HEK293T (cell line): ENCODE results near the gene ORC2.
"Not testable (repeated sequence)": the region's sequence is repeated elsewhere in the genome, so short reads cannot be mapped to it uniquely, and the experiment has no call there.

ENCODE experiments used
- CTCF ChIA-PET: fragments of 350-600 bp; formaldehyde crosslinking; extraction: SDS; loops from one replicate; lab custom pipeline; 2021; ENCODE audit warnings: antibody characterized with exemption, inconsistent platforms; lab: Yijun Ruan, JAX
- POLR2A ChIA-PET: fragments of 350-600 bp; formaldehyde crosslinking; extraction: SDS; loops from one replicate; lab custom pipeline; 2020; ENCODE audit warnings: antibody characterized with exemption, inconsistent platforms; lab: Yijun Ruan, JAX
- DNase-seq: peaks from one replicate; pipeline ENCODE4 v3.0.0; 2012; ENCODE audit warnings: mixed read lengths; ENCODE audit errors: extremely low spot score
- ARNT ChIP-seq: fragments of 450-650 bp; IDR thresholded peaks from 2 replicates; pipeline ENCODE4 v1.6.1; 2017; ENCODE audit warnings: mild to moderate bottlenecking
- BHLHE40 ChIP-seq: fragments of 450-650 bp; IDR thresholded peaks from 2 replicates; pipeline ENCODE4 v1.6.1; 2016; ENCODE audit warnings: mild to moderate bottlenecking, moderate library complexity, borderline replicate concordance
- CTBP1 ChIP-seq: fragments of 450-650 bp; IDR thresholded peaks from 2 replicates; pipeline ENCODE4 v1.6.1; 2016; ENCODE audit warnings: borderline replicate concordance
- ELF4 ChIP-seq: fragments of 450-650 bp; IDR thresholded peaks from 2 replicates; pipeline ENCODE4 v1.6.1; 2017; ENCODE audit warnings: antibody characterized with exemption
- FOXA1 ChIP-seq: fragments of 450-650 bp; IDR thresholded peaks from 2 replicates; pipeline ENCODE4 v1.6.1; 2016; ENCODE audit warnings: mild to moderate bottlenecking
- FOXK2 ChIP-seq: fragments of 450-650 bp; IDR thresholded peaks from 2 replicates; pipeline ENCODE4 v1.6.1; 2016; ENCODE audit warnings: mild to moderate bottlenecking
- FOXM1 ChIP-seq: fragments of 450-650 bp; IDR thresholded peaks from 2 replicates; pipeline ENCODE4 v1.6.1; 2017; ENCODE audit warnings: mild to moderate bottlenecking, borderline replicate concordance
- HDGF ChIP-seq: fragments of 450-650 bp; IDR thresholded peaks from 2 replicates; pipeline ENCODE4 v1.6.1; 2017; ENCODE audit warnings: antibody characterized with exemption, borderline replicate concordance
- L3MBTL2 ChIP-seq: fragments of 450-650 bp; conservative IDR thresholded peaks from 2 replicates; pipeline ENCODE4 v1.6.1; 2016; ENCODE audit warnings: mild to moderate bottlenecking
- LEF1 ChIP-seq: fragments of 450-650 bp; IDR thresholded peaks from 2 replicates; pipeline ENCODE4 v1.6.1; 2017; ENCODE audit warnings: mild to moderate bottlenecking, borderline replicate concordance
- NFRKB ChIP-seq: fragments of 450-650 bp; IDR thresholded peaks from 2 replicates; pipeline ENCODE4 v1.6.1; 2016; ENCODE audit warnings: mild to moderate bottlenecking, moderate library complexity
- SP1 ChIP-seq: fragments of 450-650 bp; IDR thresholded peaks from 2 replicates; pipeline ENCODE4 v1.6.1; 2017
- SUZ12 ChIP-seq: fragments of 450-650 bp; IDR thresholded peaks from 2 replicates; pipeline ENCODE4 v1.6.1; 2016; ENCODE audit warnings: mild to moderate bottlenecking
- TARDBP ChIP-seq: fragments of 450-650 bp; IDR thresholded peaks from 2 replicates; pipeline ENCODE4 v1.6.1; 2016
- ZNF384 ChIP-seq: fragments of 450-650 bp; IDR thresholded peaks from 2 replicates; pipeline ENCODE4 v1.6.1; 2016
- TF ChIP-seq, protein P1 (sequence below): fragments of 450-650 bp; IDR thresholded peaks from 2 replicates; pipeline ENCODE4 v1.6.1; 2016

Gene ORC2

DNA sequence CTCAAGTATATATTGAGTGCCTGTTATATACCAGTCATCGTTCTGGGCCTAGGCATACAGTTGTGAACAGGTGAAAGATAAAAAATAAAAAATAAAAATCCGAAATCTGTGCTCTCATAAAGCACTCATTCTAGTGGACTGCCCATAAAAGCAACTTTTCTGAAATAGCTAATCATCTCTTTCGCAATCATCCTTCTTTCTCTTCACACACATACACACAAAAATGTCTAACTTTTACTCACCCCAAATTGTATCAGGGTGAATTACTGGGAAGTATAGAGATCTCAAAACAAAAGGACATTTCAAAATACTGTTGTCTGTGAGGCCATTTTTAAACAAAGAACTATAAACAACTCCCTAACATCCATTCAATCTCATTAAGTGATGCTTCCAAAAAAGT is 29.6 kb upstream of the ORC2 start:
- TF ChIP-seq TARDBP (no peak), BHLHE40 (no peak), CTBP1 (no peak), ELF4 (no peak), L3MBTL2 (no peak), FOXA1 (no peak), SUZ12 (no peak), SP1 (no peak), NFRKB (no peak), ARNT (no peak), HDGF (no peak), FOXM1 (no peak), ZNF384 (no peak), FOXK2 (no peak), LEF1 (no peak)
- TF ChIP-seq, protein P1, sequence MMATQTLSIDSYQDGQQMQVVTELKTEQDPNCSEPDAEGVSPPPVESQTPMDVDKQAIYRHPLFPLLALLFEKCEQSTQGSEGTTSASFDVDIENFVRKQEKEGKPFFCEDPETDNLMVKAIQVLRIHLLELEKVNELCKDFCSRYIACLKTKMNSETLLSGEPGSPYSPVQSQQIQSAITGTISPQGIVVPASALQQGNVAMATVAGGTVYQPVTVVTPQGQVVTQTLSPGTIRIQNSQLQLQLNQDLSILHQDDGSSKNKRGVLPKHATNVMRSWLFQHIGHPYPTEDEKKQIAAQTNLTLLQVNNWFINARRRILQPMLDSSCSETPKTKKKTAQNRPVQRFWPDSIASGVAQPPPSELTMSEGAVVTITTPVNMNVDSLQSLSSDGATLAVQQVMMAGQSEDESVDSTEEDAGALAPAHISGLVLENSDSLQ: no peak
- POLR2A ChIA-PET: no interaction called here
- DNase-seq: no peak
- CTCF ChIA-PET: no interaction called here

DNA sequence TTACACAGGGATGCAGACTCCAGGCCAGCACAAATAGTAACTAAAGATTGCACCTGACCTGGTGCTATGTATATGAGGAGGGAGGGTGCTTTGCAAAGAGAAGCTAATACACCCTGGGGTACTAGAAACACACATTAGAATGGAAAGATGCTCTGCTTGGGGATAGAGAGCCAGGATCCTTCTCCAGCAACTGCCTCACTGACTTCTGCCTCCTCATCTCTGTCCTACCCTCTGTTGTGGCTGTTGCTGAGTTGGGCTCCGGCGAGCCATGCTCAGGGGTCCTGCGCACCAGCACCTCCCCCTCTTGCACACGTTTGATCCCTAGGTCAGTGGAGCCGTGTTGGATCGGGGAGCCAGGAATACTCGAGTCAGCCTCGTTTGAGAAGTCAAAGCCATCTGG is 23.7 kb upstream of the ORC2 start:
- TF ChIP-seq, protein P1: no peak
- TF ChIP-seq TARDBP: no peak
- no peak for TF ChIP-seq ELF4
- no peak for TF ChIP-seq FOXM1
- no peak for TF ChIP-seq FOXK2
- no peak for TF ChIP-seq NFRKB
- no peak for TF ChIP-seq ARNT
- TF ChIP-seq FOXA1: no peak
- no peak for TF ChIP-seq BHLHE40
- ChIA-PET CTCF (no interaction called here), POLR2A (no interaction called here)
- DNase-seq: no peak

DNA sequence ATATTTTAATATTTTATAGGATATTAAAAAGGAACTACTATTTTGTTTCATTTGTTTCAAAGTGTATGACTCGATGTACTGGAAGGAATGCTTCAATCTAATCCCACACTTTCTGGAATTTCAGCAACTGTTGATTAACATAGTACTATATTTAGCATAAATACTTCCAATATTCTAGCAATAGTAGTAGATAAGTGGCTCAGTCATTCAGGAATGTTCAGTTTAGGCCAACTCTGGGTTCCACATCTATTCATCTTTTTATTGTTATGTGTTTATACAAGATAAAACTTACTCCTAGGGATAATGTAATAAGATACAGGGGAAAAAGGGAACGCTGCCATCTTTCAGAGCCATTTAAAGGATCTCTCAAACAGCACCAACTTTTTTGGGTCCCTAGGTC is 22.3 kb upstream of the ORC2 start:
- ChIA-PET CTCF (interaction anchor here (0.6 kb wide), 1 partner anchor 78 kb away, joined by 3 read pairs; no protein-coding TSS in a partner anchor), POLR2A (no interaction called here)
- no peak for DNase-seq
- TF ChIP-seq ARNT (no peak), ZNF384 (no peak), BHLHE40 (no peak), HDGF (no peak), FOXM1 (no peak), LEF1 (no peak), ELF4 (no peak), TARDBP (no peak), L3MBTL2 (no peak), CTBP1 (no peak), NFRKB (no peak), FOXA1 (no peak), SUZ12 (no peak), SP1 (no peak), FOXK2 (no peak)
- TF ChIP-seq, protein P1: no peak

DNA sequence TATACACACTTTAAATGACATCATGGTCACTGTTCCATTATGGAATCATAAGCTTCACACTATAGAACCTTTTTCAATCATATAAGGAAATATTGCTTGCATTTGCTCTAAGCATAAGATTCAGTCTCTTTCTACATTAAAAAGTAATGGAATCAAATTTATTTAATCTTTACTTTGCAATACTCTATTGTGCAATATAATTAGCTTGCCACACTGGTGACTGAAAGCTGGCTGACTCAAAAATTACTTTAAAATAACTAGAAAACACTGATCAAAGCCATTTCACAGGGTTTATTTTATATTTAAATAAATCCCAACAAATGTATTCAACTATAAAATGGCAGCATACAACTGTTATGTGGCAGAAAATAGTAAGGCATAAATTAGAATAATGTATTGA is 13.2 kb upstream of the ORC2 start:
- DNase-seq: no peak
- CTCF ChIA-PET: no interaction called here
- POLR2A ChIA-PET: interaction anchor here (1.2 to 1.4 kb wide), 2 partner anchors 10 to 11 kb away, joined by 3 to 5 read pairs; no protein-coding TSS in a partner anchor
- TF ChIP-seq, protein P1: no peak
- no peak for TF ChIP-seq SUZ12
- TF ChIP-seq FOXK2: no peak
- no peak for TF ChIP-seq CTBP1
- TF ChIP-seq ELF4: no peak
- TF ChIP-seq ARNT: no peak
- TF ChIP-seq SP1: no peak
- TF ChIP-seq TARDBP: no peak
- no peak for TF ChIP-seq HDGF
- TF ChIP-seq L3MBTL2: no peak
- no peak for TF ChIP-seq LEF1
- TF ChIP-seq BHLHE40: no peak
- no peak for TF ChIP-seq FOXM1
- TF ChIP-seq ZNF384: no peak
- TF ChIP-seq NFRKB: no peak
- no peak for TF ChIP-seq FOXA1

DNA sequence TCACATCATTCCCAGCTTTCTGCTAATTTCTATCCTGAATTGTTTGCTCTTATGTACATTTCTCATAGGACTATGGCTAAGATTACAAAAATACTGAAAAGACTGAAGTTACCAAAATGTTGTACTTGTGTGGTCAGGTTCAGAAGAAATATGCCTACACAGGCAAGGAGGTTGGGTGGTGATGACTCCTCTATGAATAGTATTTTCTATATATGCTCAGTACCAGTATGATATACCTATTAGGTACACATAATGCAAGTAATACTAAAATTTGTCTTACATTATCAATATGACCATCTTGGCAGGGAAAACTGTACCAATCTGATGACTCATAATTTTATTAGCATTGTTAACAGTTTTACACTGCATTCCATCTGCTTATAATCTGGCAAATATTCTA is 12.2 kb upstream of the ORC2 start:
- no peak for DNase-seq
- CTCF ChIA-PET: interaction anchor here (0.6 kb wide), 1 partner anchor 1661 kb away, joined by 3 read pairs; no protein-coding TSS in a partner anchor
- TF ChIP-seq TARDBP: no peak
- no peak for TF ChIP-seq ARNT
- TF ChIP-seq, protein P1: no peak
- no peak for TF ChIP-seq SUZ12
- TF ChIP-seq NFRKB: no peak
- TF ChIP-seq ELF4: no peak
- no peak for TF ChIP-seq SP1
- TF ChIP-seq ZNF384: no peak
- TF ChIP-seq CTBP1: no peak
- no peak for TF ChIP-seq FOXM1
- no peak for TF ChIP-seq L3MBTL2
- no peak for TF ChIP-seq LEF1
- TF ChIP-seq FOXK2: no peak
- POLR2A ChIA-PET: no interaction called here

DNA sequence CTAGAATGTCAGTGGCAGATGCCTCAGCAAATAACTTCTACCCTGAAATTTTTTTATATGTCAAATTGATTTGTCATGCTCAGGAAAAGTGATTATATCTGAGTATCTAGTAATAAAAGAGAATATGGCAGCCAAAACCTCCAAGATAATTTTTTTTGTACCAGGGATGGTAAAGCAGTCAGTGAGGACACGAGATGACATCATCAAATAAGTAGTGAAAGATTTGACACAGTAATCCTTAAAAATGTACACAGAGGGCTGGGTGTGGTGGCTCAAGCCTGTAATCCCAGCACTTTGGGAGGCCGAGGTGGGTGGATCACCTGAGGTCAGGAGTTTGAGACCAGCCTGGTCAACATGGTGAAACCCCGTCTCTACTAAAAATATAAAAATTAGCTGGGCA is 6.6 kb upstream of the ORC2 start:
- POLR2A ChIA-PET, CTCF ChIA-PET, DNase-seq: not testable (repeated sequence)
